ENCODE measurements around the gene TIGD4.

The TIGD4 gene

GRCh38 chr4:152780267-152780778 lies 793 bp upstream of the TIGD4 start:
- FAIRE-seq (no peak), DNase-seq (ENCODE audit: insufficient read length, low spot score) (no peak)
- TF ChIP-seq CTCF (IDR thresholded peaks at IDR 0.05; ENCODE audit: insufficient read depth, missing control alignments) = no peak

GRCh38 chr4:152778656-152779512 lies 646 bp downstream of the TIGD4 start:
- FAIRE-seq (no peak), DNase-seq (ENCODE audit: insufficient read length, low spot score) (no peak)
- no peak for TF ChIP-seq CTCF (IDR thresholded peaks at IDR 0.05; ENCODE audit: insufficient read depth, missing control alignments)

GRCh38 chr4:152777488-152777887 lies 2.0 kb downstream of the TIGD4 start:
- TF ChIP-seq CTCF (IDR thresholded peaks at IDR 0.05; ENCODE audit: insufficient read depth, missing control alignments) = no peak
- DNase-seq (ENCODE audit: insufficient read length, low spot score) = no peak
- no peak for FAIRE-seq

- no peak for DNase-seq (ENCODE audit: insufficient read length, low spot score)
- FAIRE-seq = no peak
- no peak for TF ChIP-seq CTCF (IDR thresholded peaks at IDR 0.05; ENCODE audit: insufficient read depth, missing control alignments)
Observed at GRCh38 chr4:152776352-152776751, 3.2 kb downstream of the TIGD4 start.

- DNase-seq (ENCODE audit: insufficient read length, low spot score) = no peak
- no peak for FAIRE-seq
- TF ChIP-seq CTCF (IDR thresholded peaks at IDR 0.05; ENCODE audit: insufficient read depth, missing control alignments) = no peak
Observed at GRCh38 chr4:152773953-152774352, 5.6 kb downstream of the TIGD4 start.

DNA sequence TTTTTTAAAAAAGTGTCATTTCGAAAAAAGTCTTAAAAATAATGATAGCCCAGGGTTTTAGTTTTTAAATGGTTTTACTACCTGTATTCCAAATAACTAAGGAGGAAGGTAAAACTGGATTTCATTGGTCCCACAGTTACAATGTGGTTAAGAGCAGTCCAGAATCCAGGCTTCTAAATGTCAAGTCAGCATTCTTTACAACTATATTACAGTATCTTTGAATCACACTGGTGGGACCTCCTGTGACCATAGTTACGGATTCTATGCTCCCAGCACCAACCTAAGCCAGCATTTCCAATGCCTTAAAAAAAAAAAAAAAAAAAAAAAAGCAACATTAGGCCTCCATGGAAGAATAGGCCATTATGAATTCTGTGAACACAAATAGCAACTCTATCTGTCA lies 6.2 kb downstream of the TIGD4 start:
- no peak for TF ChIP-seq CTCF (IDR thresholded peaks at IDR 0.05; ENCODE audit: insufficient read depth, missing control alignments)
- no peak for FAIRE-seq

More for the DNA sequence above, 6.2 kb downstream of the TIGD4 start:
- no peak for DNase-seq (ENCODE audit: insufficient read length, low spot score)
